ENCODE results near the gene RPRD2.

Gene RPRD2

DNA sequence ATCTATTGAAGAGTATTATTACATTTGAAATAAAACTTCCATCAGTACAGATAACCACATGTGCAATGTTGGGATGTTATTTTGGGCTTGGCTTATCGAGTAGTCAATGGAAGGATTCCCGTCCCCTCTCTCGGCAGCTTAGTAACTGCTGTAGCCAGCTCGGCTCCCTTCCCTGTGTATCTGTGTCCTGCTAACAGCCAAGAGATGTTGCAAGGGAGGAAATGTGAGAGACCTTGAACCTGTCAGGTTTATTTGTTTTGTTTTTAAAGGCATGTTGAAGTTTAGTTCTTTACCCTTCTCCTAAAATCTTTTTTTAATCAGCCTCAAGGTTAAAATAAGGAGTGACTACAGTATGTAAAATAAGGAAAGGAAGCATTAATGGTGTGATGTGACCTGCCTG, 109.7 kb downstream of the RPRD2 start:
- no peak for DNase-seq

DNA sequence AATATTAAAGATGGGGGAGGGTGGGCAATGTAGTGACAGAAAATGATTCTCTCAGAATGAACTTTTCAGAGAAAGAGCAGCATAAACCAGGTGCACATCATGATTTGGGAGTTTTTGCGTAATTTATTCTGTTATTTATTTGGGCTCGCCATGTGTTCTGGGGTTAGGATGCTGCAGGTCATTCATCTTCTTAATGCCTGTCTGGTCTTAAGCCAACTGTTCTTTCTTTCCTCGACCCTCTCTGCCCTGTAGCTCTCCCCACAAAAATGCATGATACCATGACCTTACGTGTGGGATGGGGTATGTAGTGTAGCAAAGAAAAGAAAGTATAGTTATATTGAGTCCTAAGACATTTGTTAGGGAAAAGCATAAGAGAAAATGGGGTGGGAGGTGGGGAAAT, 110.9 kb downstream of the RPRD2 start:
- DNase-seq: no peak

DNA sequence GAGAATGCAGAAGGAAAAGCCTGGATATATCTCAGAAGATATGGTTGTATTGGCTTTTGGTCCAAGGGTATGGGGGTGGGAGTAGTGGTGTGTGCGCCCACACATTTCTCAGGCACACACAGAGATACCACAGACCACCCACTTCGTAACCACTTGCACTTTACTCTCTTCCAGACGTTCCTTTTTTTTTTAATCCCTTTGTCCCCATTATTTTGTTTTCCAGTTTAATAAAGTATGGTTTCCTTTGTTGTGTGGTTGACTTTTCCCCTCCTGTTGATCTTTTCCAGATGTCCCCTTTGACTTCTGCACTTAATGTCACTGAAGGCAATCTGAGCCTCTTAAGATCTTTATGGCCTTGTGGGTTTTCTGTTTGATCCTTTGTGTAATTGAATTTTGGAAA, 112.8 kb downstream of the RPRD2 start:
- DNase-seq: no peak

DNA sequence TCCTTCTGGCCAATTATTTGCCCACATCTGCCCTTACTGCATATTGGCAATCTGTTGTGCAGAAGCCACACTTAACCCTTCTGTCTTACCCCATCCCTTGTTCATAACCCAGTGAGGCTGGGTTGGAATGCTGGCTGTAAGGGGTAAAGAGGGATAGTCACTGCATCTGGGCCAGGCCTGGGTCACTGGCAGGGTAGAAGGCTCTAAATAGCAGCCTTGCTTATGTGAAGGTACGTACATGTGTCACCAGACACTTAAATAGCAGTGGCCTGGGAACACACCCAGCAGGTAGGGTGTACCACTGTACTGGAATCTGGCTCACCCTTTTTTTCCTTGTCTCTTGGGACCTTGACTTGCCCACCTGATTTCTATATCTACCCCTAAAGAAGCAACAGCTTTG, 113.4 kb downstream of the RPRD2 start:
- DNase-seq: no peak

DNA sequence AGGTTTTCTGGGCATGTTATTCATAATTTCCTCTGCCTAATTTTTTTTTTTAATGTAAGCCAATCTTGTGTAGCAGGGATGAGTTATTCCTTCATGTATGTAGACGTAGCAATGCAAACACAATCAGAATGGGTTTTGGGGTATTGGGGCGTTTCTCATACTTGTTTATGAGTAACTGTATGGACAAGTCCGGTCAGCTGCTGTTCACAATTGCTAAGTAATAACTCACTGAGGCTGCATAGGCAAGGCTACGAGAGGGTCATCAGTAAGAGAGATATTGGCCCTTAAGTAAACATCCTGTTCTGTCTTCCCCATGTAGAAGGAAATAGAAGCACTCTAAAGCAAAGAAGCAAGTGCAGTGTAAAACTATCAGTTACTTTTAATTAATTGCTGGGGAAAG, 113.8 kb downstream of the RPRD2 start:
- DNase-seq: no peak

DNA sequence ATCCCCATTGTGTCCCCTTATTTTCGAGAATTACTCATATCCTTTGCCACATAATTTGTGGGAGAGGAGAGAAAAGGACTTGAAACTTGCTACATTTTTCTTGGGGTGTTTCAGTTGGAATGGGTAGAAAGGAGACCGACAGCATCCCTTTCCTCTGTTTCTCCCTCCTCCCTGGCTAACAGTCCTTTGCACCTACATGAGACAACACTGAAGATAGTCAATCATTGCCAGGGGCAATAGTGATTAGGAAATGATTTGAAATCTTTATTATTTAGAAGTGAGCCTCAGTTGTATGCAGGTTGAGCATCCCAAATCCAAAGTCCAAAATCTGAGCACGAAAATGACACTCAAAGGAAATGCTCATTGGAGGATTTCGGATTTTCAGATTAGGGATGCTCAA, 115.4 kb downstream of the RPRD2 start:
- no peak for DNase-seq

DNA sequence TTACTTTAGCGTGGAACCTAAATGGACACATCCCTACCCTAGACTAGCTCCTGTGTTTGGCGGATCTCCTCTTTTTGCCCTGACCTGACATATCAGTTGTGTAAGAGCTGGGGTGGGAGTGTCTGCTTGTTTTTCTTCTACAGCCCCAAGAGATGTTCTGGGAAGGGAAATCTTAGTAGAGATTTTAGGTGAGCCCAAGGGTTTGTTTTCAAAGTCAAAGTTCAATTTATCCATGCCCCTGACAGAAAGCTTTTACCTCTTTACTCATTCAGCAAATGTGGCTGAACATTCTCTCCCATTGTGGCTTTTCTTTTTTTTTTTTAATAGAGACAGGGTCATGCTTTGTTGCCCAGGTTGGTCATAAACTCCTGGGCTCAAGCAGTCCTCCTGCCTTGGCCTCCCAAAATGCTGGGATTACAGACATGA, 116.0 kb downstream of the RPRD2 start:
- no peak for DNase-seq

DNA sequence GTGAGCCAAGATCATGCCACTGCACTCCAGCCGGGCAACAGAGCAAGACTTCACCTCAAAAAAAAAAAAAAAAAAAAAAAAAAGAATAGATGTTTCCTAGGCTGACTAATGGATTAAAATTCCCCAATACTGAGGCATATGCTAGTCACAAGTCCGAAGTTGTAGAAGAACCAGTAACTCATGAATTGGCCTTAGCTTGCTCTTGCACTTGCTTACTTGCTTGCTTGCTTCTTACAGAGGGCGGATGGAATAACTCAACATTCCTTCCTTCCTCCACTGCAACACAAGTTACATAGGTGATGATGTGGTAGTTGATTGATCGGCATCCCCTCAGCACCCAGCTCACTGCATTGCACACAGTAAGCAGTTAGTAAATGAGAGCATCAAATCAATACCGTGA, 120.5 kb downstream of the RPRD2 start:
- no peak for DNase-seq

DNA sequence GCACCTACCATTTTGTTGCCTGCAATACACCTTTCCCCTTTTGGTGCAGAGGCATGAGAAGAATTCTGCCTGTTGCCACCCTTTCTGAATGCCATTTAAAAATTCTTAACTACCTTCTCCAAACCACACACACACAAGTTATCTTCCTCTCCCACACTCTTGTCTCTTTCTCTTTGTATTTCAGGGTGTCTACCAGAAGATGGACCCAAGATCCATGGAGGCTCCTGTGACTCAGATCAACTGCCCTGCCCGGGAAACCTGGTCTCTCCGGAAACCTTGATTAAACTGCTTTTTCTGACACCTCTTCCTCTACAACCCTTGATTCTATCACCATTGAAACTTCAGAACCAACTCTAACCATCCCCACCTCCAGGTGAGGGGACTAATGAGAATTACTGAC, 120.9 kb downstream of the RPRD2 start:
- DNase-seq: no peak

DNA sequence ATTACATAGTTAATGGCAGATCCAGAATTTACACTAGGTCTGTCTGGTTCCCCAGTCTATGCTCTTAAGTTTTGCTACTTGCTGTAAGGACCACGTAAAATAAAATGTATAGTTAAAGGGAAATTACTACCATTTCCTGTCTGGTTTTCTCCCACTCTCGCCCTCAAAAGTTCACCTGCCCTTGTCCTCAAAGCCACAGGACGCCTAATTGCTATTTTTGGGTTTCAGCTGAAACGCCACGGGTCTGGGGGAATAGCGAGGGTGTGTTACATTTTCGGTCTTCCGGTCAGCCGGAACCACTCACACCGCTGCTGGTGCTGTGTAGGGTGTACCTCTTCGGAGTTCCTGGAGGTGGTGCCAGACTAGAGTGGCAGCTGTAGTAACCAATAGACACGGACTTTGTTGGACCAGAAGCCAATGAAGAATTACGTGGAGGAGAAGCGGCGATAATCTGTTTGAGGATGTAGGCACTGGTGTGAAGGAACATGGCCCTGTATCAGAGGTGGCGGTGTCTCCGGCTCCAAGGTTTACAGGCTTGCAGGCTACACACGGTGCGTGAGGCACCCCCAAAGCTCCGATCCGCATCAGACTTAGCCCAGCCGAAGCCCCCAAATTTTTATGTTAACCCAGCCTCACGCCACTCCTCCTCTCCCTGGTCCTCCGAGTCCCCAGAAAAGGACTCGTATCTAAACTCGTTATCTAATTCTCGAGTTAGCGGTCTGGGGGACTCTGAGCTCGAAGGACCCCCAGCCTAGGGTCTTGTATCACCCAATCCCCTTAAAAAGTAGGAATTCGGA, 123.2 kb downstream of the RPRD2 start, which contains the start of gene TARS2:
TARS2 (plus strand) TSS at position 454 of the 797 bp plus-strand sequence; CDS start at position 486, 32 bp downstream.
- peak; percentile 95 to 97 for DNase-seq

DNA sequence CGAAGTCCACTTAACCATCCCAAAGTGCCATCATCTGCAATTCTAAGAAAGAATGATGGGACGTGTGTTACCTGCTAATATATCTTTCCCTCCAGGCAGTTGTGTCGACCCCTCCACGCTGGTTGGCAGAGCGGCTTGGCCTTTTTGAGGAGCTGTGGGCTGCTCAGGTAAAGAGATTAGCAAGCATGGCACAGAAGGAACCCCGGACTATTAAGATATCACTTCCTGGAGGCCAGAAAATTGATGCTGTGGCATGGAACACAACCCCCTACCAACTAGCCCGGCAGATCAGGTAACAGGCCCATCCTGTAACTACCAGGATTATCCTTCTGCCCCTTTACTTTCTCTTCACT, 123.8 kb downstream of the RPRD2 start:
- DNase-seq: no peak

DNA sequence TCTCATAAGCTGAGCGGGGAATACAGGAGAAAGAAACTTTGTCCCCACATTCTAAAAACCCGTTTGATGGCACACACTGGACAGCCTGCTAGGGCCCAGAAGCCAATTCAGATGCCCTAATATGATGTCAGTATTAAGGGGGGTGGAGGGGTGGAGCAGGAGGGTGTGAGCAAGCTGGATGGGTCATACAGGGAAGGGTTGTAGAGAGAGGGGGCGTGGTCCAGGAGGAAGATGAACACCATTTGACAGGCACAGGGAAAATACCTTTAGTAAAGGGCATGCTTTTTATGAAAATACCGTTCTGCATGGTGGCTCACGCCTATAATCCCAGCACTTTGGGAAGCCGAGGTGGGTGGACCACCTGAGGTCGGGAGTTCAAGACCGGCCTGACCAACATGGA, 129.2 kb downstream of the RPRD2 start:
- no peak for DNase-seq

DNA sequence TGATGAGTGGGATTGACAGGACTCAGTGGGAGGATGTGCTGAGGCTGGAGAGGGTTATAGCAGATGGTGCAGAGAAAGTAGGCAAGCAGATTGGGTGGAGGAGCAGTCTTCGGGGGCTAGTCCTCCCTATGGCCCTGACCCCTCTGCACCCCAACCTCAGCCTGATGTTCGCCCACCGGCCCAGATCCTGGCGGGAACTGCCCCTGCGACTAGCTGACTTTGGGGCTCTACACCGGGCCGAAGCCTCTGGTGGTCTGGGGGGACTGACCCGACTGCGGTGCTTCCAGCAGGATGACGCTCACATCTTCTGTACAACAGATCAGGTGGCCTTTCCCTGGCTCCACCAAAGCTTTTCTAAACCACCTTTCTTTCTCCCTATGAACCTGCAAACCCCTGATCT, 134.4 kb downstream of the RPRD2 start:
- DNase-seq: no peak

DNA sequence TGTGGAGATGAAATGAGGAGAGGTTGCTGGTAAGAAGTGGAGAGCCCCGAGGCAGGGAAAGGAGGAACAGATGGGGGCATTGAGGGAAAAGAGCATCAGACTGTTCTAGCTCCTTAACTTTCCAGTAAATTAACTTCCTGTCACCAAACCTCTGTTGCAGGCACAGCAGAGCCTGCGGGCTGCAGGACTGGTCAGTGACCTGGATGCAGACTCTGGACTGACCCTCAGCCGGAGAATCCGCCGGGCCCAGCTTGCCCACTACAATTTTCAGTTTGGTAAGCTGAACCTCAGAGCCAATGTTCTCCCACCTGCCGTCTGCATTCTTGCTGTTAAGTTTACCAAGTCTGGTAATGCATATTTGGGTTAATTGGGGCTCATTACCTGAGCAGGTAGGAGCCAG, 141.5 kb downstream of the RPRD2 start:
- DNase-seq: no peak

DNA sequence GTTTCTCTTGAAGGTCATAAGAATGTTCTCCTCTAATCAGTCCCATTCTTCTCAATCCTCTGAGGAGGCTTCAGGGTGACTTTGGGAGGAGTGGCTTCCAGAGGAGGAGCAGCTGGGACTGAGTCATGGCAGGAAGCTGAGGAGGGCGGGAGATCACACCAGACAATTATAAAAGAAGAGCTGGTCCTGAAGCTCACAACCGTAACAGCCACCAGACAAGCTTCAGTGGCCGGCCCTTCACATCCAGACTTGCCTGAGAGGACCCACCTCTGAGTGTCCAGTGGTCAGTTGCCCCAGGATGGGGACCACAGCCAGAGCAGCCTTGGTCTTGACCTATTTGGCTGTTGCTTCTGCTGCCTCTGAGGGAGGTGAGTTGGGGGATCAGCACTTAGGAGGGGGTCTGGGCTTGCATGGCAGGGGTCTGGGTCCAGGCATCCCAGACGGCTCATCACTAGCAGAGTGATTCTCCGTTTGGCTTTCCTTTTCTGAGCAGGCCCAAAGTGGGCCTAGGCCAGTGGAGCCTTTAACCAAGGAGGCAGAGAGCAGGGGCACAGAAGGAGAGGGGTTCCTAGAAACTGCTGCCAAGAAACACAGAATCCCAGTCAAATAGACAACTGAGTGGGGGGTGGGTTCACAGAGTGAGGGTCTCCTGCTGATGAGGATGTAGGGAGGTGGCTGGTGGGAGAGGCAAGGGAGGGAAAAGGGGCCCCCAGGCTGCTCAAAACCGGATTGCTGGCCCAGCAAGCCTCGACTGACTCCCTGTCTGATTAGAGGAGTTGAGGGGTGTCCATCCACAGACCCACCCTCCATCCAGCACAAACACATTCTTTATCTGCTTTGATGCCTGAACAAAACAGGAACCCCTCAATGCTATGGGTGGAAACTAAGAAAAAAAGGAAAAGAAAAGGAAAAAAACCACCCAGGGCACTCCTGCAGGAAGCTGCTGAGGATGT, 144.2 kb downstream of the RPRD2 start, which contains the start of gene ECM1:
ECM1 (plus strand) TSS at position 198 of the 953 bp plus-strand sequence; CDS start at position 299, 101 bp downstream.
- DNase-seq: no peak

DNA sequence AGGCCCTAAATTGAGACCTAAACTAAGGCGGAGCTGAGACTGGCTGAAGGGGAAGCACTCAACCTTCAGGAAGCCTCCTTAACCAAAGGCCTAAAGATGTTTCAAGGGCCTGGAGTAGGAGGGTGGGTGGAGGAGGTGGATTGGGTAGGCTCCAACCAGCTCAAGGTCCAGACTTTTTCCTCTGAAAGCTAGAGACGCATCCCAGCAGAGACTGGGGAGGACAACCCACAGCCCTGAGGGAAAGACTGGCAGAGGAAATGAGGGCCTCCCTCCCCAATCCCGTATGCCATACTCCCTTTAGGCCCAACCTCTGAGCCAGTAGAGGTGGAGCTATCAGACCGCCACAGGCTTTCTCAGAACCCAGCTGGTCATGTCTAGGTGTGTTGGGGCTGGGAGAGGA, 145.0 kb downstream of the RPRD2 start:
- no peak for DNase-seq

DNA sequence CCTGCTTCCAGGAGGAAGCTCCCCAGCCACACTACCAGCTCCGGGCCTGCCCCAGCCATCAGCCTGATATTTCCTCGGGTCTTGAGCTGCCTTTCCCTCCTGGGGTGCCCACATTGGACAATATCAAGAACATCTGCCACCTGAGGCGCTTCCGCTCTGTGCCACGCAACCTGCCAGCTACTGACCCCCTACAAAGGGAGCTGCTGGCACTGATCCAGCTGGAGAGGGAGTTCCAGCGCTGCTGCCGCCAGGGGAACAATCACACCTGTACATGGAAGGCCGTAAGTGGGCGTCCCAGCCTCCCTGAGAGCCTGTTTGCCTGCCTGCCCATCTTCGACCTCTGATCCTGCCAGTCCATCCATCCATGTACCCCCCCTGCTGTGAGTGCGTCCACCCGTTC, 147.6 kb downstream of the RPRD2 start:
- DNase-seq: no peak

DNA sequence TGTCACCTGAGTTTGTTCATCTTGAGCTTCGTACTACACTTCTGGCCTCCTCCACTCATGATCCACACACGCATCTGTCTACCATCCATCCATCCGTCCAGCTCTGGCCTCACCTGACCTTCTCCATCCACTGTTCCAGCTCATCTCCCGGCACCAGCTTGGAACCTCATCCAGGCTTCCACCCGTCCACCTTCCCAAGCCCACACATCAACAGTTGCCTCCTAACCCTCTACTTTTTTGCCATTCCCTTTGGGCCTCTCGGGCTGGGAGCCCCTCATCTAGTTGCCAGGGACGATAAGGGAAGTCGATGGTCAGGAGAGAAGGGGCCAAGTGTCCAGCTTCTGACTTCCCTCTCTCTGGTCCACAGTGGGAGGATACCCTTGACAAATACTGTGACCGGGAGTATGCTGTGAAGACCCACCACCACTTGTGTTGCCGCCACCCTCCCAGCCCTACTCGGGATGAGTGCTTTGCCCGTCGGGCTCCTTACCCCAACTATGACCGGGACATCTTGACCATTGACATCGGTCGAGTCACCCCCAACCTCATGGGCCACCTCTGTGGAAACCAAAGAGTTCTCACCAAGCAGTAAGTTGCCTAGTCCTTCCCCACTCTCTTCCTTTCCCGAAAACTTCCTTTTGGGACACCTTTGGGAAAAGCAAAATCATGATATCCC, 148.2 kb downstream of the RPRD2 start:
- no peak for DNase-seq

DNA sequence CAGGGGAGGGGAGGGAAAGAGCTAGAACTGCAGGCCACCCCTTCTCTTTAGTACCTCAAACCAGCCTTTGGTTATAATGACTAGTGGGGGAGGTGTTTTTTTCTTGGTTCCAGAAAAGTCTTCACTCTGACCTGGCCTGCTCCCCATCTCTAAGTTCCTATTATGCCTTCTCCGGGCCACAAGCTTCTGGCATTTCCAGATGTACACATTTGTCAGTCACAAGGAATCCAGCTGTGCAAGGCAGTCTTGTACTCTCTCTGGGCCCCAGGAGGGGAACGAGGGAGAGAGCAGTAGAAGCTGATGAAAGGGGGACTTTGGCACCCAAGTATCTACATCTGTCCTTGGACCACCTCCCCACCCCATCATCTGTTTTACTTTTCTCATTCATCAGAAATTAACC, 148.9 kb downstream of the RPRD2 start:
- no peak for DNase-seq

DNA sequence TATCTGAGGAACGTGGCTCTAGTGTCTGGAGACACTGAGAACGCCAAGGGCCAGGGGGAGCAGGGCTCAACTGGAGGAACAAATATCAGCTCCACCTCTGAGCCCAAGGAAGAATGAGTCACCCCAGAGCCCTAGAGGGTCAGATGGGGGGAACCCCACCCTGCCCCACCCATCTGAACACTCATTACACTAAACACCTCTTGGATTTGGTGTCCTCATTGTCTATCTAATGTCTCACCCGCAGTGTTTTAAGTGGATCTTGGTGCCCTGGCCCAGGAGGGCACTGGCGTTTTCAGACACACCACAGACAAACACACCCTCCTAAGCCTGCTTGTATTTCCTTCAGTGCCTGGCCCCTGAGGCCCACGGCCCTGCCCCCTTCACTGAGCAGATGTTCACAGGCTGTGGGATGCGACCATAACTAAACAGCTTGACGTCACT, 149.4 kb downstream of the RPRD2 start:
- DNase-seq: no peak

DNA sequence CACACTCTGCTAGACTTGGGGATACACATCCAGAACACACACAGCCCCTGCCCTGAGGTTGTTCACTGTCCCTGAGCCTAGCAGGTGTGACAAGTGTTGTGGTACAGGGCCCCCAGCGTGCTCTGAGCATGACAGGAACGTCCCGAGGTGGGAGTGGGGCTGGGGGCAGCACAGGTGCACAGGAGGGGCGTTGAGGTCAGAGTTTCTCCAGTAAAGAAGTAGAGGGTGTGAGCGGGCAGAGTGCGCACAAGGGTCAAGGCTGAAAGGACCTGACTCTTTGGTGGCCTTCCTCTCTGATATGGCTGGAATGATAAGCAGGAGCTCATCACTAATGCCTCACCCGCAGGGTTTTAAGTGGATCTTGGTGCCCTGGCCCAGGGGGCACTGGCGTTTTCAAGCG, 150.3 kb downstream of the RPRD2 start:
- DNase-seq: no peak

DNA sequence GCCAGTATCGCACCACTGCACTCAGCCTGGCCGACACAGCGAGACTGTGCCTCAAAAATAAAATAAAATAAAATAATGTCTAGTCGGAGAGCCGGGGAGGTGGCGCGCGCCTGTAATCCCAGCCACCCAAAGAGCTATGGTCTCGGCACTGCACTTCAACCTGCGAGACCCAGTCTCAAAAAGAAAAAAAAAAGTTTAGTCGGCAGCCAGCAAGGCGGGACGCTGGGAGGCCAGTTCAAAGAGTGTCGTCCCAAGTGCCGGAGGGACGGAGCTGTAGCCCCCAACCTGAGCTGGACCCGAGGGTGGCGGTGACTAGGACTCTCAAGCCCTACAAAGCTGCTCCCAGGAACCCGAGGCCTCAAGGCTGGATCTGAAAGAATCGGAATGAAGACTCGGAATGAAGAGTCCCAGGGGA, 151.0 kb downstream of the RPRD2 start:
- no peak for DNase-seq

Data from activated CD4-positive, alpha-beta T cell treated with anti-CD3 and anti-CD28 coated beads, Interleukin-2, amount 50 U/mL, for 48 hours (primary cell).